Measurements from ENCODE around the gene MAP2K5. TPM values are rescaled to one million over a fixed set of nuclear protein-coding genes. Genes with fewer than 3 reads are reported as not detected.

Gene MAP2K5
- total RNA-seq, 4 donors from 2014 or later: 7.7 to 15.1 (median 12.0) TPM

- Histone ChIP-seq H3K9me3 (no peaks in the 10 kb centered on the region), H3K27ac (no peak overlapping the region), H3K36me3 (peaks cover 0 to 6% of the 10 kb centered on the region in 2 donors), H3K4me3 (no peak overlapping the region), H3K27me3 (no peaks in the 10 kb centered on the region), H3K4me1 (peaks cover 0 to 7% (median 0%) of the 10 kb centered on the region in 3 donors)
- no peak for ATAC-seq
- TF ChIP-seq CTCF (IDR thresholded peaks at IDR 0.05) (no peak), POLR2A (IDR thresholded peaks at IDR 0.05) (no peak), POLR2AphosphoS5 (IDR thresholded peaks at IDR 0.05) (no peak), EP300 (IDR thresholded peaks at IDR 0.05) (no peak)
- 100% methylated on average over 1 of the region's 4 CpGs; no CpG with 5 or more reads in 1 of the 2 donors for WGBS, 2 donors (ENCODE audit: low coverage in 1 of 2)
Observed at GRCh38 chr15:67738056-67738455, 195.6 kb downstream of the MAP2K5 start.

GRCh38 chr15:67740405-67740804 lies 197.9 kb downstream of the MAP2K5 start:
- no peak for ATAC-seq
- H3K4me3 ChIP-seq: no peak overlapping the region
- H3K27me3 ChIP-seq: no peaks in the 10 kb centered on the region
- H3K4me1 ChIP-seq: peaks cover 0 to 17% (median 5%) of the 10 kb centered on the region in 3 donors
- whole genome bisulfite sequencing, 2 donors (ENCODE audit: low coverage in 1 of 2): 88 to 100% methylated on average over 2 to 3 of the region's 3 CpGs
- H3K27ac ChIP-seq: no peak overlapping the region
- H3K36me3 ChIP-seq: peaks cover 0 to 6% of the 10 kb centered on the region in 2 donors
- TF ChIP-seq EP300 (IDR thresholded peaks at IDR 0.05) (no peak), POLR2AphosphoS5 (IDR thresholded peaks at IDR 0.05) (no peak), POLR2A (IDR thresholded peaks at IDR 0.05) (no peak), CTCF (IDR thresholded peaks at IDR 0.05) (no peak)
- H3K9me3 ChIP-seq: no peaks in the 10 kb centered on the region

- 80% methylated on average over 1 of the region's 2 CpGs; no CpG with 5 or more reads in 1 of the 2 donors for WGBS, 2 donors (ENCODE audit: low coverage in 1 of 2)
- no peak for TF ChIP-seq POLR2AphosphoS5 (IDR thresholded peaks at IDR 0.05)
- Histone ChIP-seq H3K27ac (no peak overlapping the region), H3K9me3 (no peaks in the 10 kb centered on the region), H3K27me3 (no peaks in the 10 kb centered on the region), H3K4me1 (peaks cover 0 to 21% (median 5%) of the 10 kb centered on the region in 3 donors), H3K36me3 (peaks cover 0 to 6% of the 10 kb centered on the region in 2 donors), H3K4me3 (no peak overlapping the region)
- no peak for ATAC-seq
Observed at GRCh38 chr15:67741308-67741707, 198.8 kb downstream of the MAP2K5 start.

- Histone ChIP-seq H3K36me3 (peaks cover 0 to 3% of the 10 kb centered on the region in 2 donors), H3K4me1 (peaks cover 0 to 21% (median 5%) of the 10 kb centered on the region in 3 donors), H3K9me3 (no peaks in the 10 kb centered on the region), H3K27me3 (no peaks in the 10 kb centered on the region), H3K4me3 (no peak overlapping the region), H3K27ac (no peak overlapping the region)
- TF ChIP-seq POLR2A (IDR thresholded peaks at IDR 0.05) (no peak), CTCF (IDR thresholded peaks at IDR 0.05) (no peak), POLR2AphosphoS5 (IDR thresholded peaks at IDR 0.05) (no peak), EP300 (IDR thresholded peaks at IDR 0.05) (no peak)
- ATAC-seq: no peak
Observed at GRCh38 chr15:67743558-67743957, 201.1 kb downstream of the MAP2K5 start.

GRCh38 chr15:67744331-67745072 lies 202.0 kb downstream of the MAP2K5 start:
- Histone ChIP-seq H3K36me3 (peaks cover 0 to 6% of the 10 kb centered on the region in 2 donors), H3K9me3 (no peaks in the 10 kb centered on the region), H3K4me3 (no peak overlapping the region), H3K27me3 (no peaks in the 10 kb centered on the region), H3K27ac (no peak overlapping the region), H3K4me1 (peaks cover 0 to 21% (median 5%) of the 10 kb centered on the region in 3 donors)
- 57 to 65% methylated on average over 1 of the region's 1 CpG for WGBS, 2 donors (ENCODE audit: low coverage in 1 of 2)
- no peak for ATAC-seq
- no peak for TF ChIP-seq POLR2AphosphoS5 (IDR thresholded peaks at IDR 0.05)
- no peak for TF ChIP-seq EP300 (IDR thresholded peaks at IDR 0.05)
- TF ChIP-seq CTCF (IDR thresholded peaks at IDR 0.05): no peak
- no peak for TF ChIP-seq POLR2A (IDR thresholded peaks at IDR 0.05)
